CD4-positive, CD25-positive, alpha-beta regulatory T cell (primary cell): Measurements from ENCODE around the gene FAM111A. TPM values are rescaled to one million over a fixed set of nuclear protein-coding genes. Genes with fewer than 3 reads are reported as not detected.
A peak's percentile ranks its signal among the peaks of the same experiment; 100 is the strongest.

ENCODE experiments used
- ATAC-seq, 2 donors: fragments of 150-1000 bp; cut with Tn5 transposase; one replicate each; pipeline ENCODE4 v1.10.0; 2021; ENCODE audit warnings: low read depth in 2 of 2, moderate number of reproducible peaks in 2 of 2, moderate library complexity in 1 of 2
- DNase-seq, 3 donors: peaks; one replicate each; pipeline versions ENCODE4 v3.0.0 to v3.0.0-alpha.2; 2012 to 2022; ENCODE audit warnings: mixed read lengths in 1 of 3
- H3K27ac ChIP-seq: one replicate; pipeline ENCODE4 v1.7.0; 2013; ENCODE audit warnings: mild to moderate bottlenecking, low read length; ENCODE audit not compliant: insufficient read depth, poor library complexity, severe bottlenecking
- H3K27me3 ChIP-seq: one replicate; pipeline ENCODE4 v1.7.0; 2013; ENCODE audit warnings: low read length; ENCODE audit not compliant: control insufficient read depth, insufficient read depth
- H3K36me3 ChIP-seq: one replicate; pipeline ENCODE4 v1.7.0; 2013; ENCODE audit warnings: mild to moderate bottlenecking, low read length, moderate library complexity; ENCODE audit not compliant: control insufficient read depth, insufficient read depth
- H3K4me1 ChIP-seq: 2 replicates; pipeline ENCODE4 v1.7.0; 2013; ENCODE audit warnings: mild to moderate bottlenecking, low read length; ENCODE audit not compliant: insufficient read depth, control insufficient read depth, poor library complexity, severe bottlenecking
- H3K4me3 ChIP-seq: one replicate; pipeline ENCODE4 v1.7.0; 2013; ENCODE audit warnings: low read depth, mild to moderate bottlenecking, low read length, moderate library complexity
- H3K9me3 ChIP-seq, 2 experiments: 1 replicate in 1 of 2; 2 replicates in 1 of 2; pipeline ENCODE4 v1.7.0; 2013; ENCODE audit warnings: low read length in 2 of 2, mild to moderate bottlenecking in 1 of 2, moderate library complexity in 1 of 2; ENCODE audit not compliant: control insufficient read depth in 2 of 2
- H3K27ac Mint-ChIP-seq, 3 donors: one replicate each; pipeline ENCODE4 v1.8.0; 2020 to 2022; ENCODE audit warnings: mild to moderate bottlenecking in 3 of 3, mixed read lengths in 3 of 3, moderate library complexity in 2 of 3
- H3K27me3 Mint-ChIP-seq: one replicate; pipeline ENCODE4 v1.8.0; 2022; ENCODE audit warnings: mild to moderate bottlenecking, mixed read lengths
- H3K36me3 Mint-ChIP-seq: one replicate; pipeline ENCODE4 v1.8.0; 2020; ENCODE audit warnings: mixed read lengths
- H3K4me1 Mint-ChIP-seq, 4 donors: one replicate each; pipeline ENCODE4 v1.8.0; 2020 to 2022; ENCODE audit warnings: mixed read lengths in 4 of 4, mild to moderate bottlenecking in 1 of 4
- H3K4me3 Mint-ChIP-seq, 4 donors: one replicate each; pipeline ENCODE4 v1.8.0; 2020 to 2022; ENCODE audit warnings: mild to moderate bottlenecking in 4 of 4, mixed read lengths in 4 of 4, moderate library complexity in 3 of 4
- H3K9me3 Mint-ChIP-seq, 7 donors: one replicate each; pipeline ENCODE4 v1.8.0; 2020 to 2022; ENCODE audit warnings: mixed read lengths in 7 of 7, mild to moderate bottlenecking in 3 of 7, moderate library complexity in 2 of 7
- polyA plus RNA-seq, 4 donors: library from polyadenylated mRNA; unstranded; fragments of 300-500 nt; fragmentation: Illumina TruSeq; gene quantifications; one replicate each; pipeline ENCODE4 v1.2.3, GENCODE V29; 2021
- total RNA-seq: library from RNA; stranded (reverse); gene quantifications from one replicate; pipeline ENCODE4 v1.2.3, GENCODE V29; 2022

FAM111A gene
- total and polyA plus RNA-seq, 5 donors from 2014 or later: 28.6 to 73.4 (median 33.4) TPM

GRCh38 chr11:59164028-59164427 is 21.4 kb downstream of the FAM111A start:
- H3K4me3 ChIP-seq: no peak overlapping the region
- H3K27ac Mint-ChIP-seq: no peak overlapping the region
- no peak for DNase-seq
- ATAC-seq: no peak
- no peaks in the 10 kb centered on the region for H3K9me3 ChIP-seq
- H3K4me3 Mint-ChIP-seq: no peak overlapping the region
- H3K4me1 ChIP-seq: no peaks in the 10 kb centered on the region
- H3K4me1 Mint-ChIP-seq: no peaks in the 10 kb centered on the region
- H3K27ac ChIP-seq: no peak overlapping the region
- H3K27me3 ChIP-seq: peaks cover 24% of the 10 kb centered on the region
- H3K27me3 Mint-ChIP-seq: peaks cover 25% of the 10 kb centered on the region
- no peaks in the 10 kb centered on the region for H3K36me3 ChIP-seq
- H3K36me3 Mint-ChIP-seq: no peaks in the 10 kb centered on the region
- no peaks in the 10 kb centered on the region for H3K9me3 Mint-ChIP-seq

DNA sequence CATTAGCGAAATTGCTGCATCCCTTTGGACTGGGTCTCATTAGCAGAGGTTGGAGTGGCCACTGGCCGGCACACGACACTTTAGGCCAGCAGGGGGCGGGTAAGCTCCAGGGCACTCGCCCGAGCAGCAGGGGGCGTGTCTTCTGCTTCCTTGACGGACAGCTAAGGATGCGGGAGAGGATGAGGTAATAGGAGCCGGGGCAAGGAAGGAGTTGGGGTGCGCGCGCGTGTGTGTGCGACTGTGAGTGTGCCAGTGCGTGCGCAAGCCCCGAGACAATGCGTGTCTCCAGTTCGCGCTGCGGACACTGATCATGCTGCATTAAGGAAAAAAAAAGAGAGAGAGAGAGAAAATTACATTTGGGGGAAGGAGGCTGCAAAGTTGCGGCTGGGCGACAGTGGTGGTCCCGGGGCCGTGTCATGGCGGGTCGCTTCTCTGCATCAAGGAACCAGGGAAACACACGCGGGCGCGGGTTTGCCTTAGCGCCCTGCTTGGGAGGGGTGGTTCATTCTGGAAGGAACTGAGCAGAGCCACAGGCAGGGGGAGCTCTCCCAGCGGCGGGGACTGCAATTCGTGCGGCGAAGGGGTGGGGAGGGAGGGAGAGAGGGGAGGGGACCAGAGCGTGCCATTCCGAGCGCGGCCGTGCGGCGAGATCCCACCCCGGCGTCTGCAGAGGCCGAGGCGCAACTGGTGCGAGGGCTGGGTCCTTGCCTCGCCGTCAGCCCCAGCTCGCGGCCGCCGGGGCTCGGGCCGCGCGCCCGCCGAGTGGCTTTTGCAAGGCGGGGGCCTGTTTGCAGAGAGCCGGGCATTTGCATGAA is 29.1 kb downstream of the FAM111A start, which contains the start of gene DTX4:
Gene DTX4, plus strand, starts transcription at position 625 of the 815 bp plus-strand sequence. CDS start 464 bp downstream, outside the sequence.
- Mint-ChIP-seq H3K27me3 (peaks cover 38% of the 10 kb centered on the region), H3K36me3 (no peaks in the 10 kb centered on the region), H3K27ac (peak within 1 kb of the TSS in 1 of 3 donors; percentile 66), H3K9me3 (no peaks in the 10 kb centered on the region), H3K4me3 (peak within 1 kb of the TSS; percentile 73 to 91 (median 90)), H3K4me1 (peaks cover 0 to 8% (median 1%) of the 10 kb centered on the region in 4 donors)
- DNase-seq (peak; percentile 80 to 88 (median 81)), ATAC-seq (peak; percentile 83 to 88)
- H3K9me3 ChIP-seq: no peaks in the 10 kb centered on the region
- H3K27me3 ChIP-seq: peaks cover 14% of the 10 kb centered on the region
- peak within 1 kb of the TSS; percentile 64 for H3K4me3 ChIP-seq
- peaks cover 20% of the 10 kb centered on the region for H3K4me1 ChIP-seq
- no peak within 1 kb of the TSS for H3K27ac ChIP-seq
- no peaks in the 10 kb centered on the region for H3K36me3 ChIP-seq

GRCh38 chr11:59172345-59173079 is 29.9 kb downstream of the FAM111A start:
- Mint-ChIP-seq H3K4me1 (peaks cover 0 to 8% (median 1%) of the 10 kb centered on the region in 4 donors), H3K9me3 (no peaks in the 10 kb centered on the region), H3K4me3 (peak overlapping the region; percentile 73 to 91 (median 90)), H3K27ac (peak overlapping the region in 1 of 3 donors; percentile 66), H3K36me3 (no peaks in the 10 kb centered on the region), H3K27me3 (peaks cover 34% of the 10 kb centered on the region)
- H3K9me3 ChIP-seq: no peaks in the 10 kb centered on the region
- H3K27ac ChIP-seq: no peak overlapping the region
- H3K36me3 ChIP-seq: no peaks in the 10 kb centered on the region
- H3K4me3 ChIP-seq: no peak overlapping the region
- ATAC-seq (peak; percentile 5 to 15), DNase-seq (peak in 2 of 3 donors; percentile 14 to 16)
- H3K27me3 ChIP-seq: peaks cover 9% of the 10 kb centered on the region
- H3K4me1 ChIP-seq: peaks cover 20% of the 10 kb centered on the region

DNA sequence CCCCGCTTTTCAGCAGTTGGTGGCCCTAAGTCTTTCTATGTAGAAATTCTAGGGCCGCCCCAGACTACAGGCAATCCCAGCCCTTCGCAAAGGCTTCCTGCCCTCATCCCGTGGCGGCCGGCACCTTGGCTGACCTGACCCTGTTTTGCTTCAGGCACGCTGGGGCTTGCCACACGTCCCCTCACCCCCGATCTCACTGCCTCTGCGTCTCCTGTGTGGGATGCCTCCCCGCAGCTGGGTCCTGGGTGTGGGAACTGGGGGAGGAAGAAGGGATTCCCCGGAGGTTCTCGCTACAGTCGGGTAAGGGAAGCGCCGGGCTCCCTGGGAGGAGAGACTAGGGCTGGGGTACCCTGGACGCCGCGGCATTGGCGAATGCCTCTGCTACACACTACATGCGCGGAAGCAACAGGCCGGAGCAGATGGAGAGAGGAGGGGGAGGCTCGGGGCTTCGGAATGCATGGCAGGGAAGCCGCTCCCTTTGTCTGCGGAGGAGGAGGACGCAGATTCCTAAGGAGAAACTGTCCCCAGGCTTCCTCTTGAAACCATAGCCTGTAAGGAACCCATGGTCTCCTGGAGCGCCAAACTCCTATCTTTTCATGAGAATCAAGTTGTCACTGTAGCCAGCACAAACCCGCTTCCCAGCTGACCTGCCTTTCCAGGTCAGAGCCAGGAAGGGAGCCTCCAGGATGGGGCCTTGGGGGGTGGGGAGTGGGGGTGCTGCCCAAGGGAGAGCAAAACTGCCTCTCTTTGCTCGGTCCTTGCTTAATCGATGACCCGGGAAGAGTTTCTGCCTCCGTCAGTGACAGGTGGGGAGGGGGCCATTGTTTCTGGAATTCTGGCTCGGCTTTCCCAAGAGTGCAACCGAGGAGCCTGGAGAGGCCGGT is 30.7 kb downstream of the FAM111A start:
- no peaks in the 10 kb centered on the region for H3K36me3 ChIP-seq
- H3K4me1 Mint-ChIP-seq: peaks cover 0 to 8% (median 1%) of the 10 kb centered on the region in 4 donors
- H3K27me3 ChIP-seq: peaks cover 5% of the 10 kb centered on the region
- H3K4me3 Mint-ChIP-seq: peak overlapping the region; percentile 73 to 91 (median 90)
- H3K9me3 Mint-ChIP-seq: no peaks in the 10 kb centered on the region
- peaks cover 20% of the 10 kb centered on the region for H3K4me1 ChIP-seq
- H3K36me3 Mint-ChIP-seq: no peaks in the 10 kb centered on the region
- H3K4me3 ChIP-seq: no peak overlapping the region
- H3K9me3 ChIP-seq: no peaks in the 10 kb centered on the region
- H3K27ac Mint-ChIP-seq: peak overlapping the region in 1 of 3 donors; percentile 66
- peak in 1 of 3 donors; percentile 15 for DNase-seq
- H3K27ac ChIP-seq: no peak overlapping the region
- no peak for ATAC-seq
- peaks cover 37% of the 10 kb centered on the region for H3K27me3 Mint-ChIP-seq

DNA sequence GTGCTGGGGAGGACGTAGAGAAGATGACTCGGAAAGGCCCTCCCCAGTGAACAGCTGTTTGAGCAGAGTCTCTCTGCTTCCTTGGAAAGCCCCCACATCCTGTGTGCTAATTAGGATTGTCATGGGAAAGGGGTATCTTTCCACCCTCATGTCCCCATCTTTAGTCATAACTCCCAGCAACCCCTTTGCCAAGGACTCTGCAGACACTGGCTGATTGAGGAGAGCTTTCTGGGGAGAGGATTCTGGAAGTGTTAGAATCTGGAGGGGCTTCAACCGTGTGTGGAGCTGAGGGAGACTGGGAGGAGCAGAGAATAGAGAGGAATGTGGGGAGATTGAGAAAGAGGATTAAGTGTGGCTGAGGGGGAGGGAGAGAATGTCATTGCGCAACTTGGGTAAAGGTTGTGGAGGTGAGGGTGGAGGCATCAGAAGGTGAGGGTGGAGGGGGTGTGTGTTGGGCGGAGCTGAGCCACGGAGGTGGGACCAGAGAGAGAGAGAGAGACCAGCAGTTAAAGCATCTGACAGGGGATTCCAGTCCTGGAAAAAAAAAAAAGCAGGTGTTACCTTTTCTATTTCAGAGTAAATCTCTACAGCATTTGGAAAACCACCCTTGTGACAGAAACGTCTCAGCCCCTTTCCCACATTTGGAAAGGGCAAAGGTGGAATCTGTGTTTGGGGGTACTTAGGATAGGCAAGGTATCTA is 31.5 kb downstream of the FAM111A start:
- Histone ChIP-seq H3K4me1 (peaks cover 20% of the 10 kb centered on the region), H3K36me3 (no peaks in the 10 kb centered on the region), H3K9me3 (peaks cover 0 to 2% of the 10 kb centered on the region in 2 experiments), H3K4me3 (no peak overlapping the region), H3K27ac (no peak overlapping the region), H3K27me3 (peaks cover 5% of the 10 kb centered on the region)
- peaks cover 37% of the 10 kb centered on the region for H3K27me3 Mint-ChIP-seq
- H3K9me3 Mint-ChIP-seq: no peaks in the 10 kb centered on the region
- ATAC-seq (no peak), DNase-seq (no peak)
- no peaks in the 10 kb centered on the region for H3K36me3 Mint-ChIP-seq
- peak overlapping the region in 3 of 4 donors; percentile 29 to 83 (median 71) for H3K4me3 Mint-ChIP-seq
- peaks cover 0 to 8% (median 1%) of the 10 kb centered on the region in 4 donors for H3K4me1 Mint-ChIP-seq
- H3K27ac Mint-ChIP-seq: no peak overlapping the region

GRCh38 chr11:59174664-59175033 is 32.0 kb downstream of the FAM111A start:
- Histone ChIP-seq H3K27ac (no peak overlapping the region), H3K4me3 (no peak overlapping the region), H3K9me3 (peaks cover 0 to 2% of the 10 kb centered on the region in 2 experiments), H3K27me3 (peaks cover 5% of the 10 kb centered on the region), H3K4me1 (peaks cover 20% of the 10 kb centered on the region), H3K36me3 (no peaks in the 10 kb centered on the region)
- DNase-seq: no peak
- Mint-ChIP-seq H3K9me3 (peaks cover 0 to 4% (median 0%) of the 10 kb centered on the region in 7 donors), H3K27me3 (peaks cover 37% of the 10 kb centered on the region), H3K36me3 (no peaks in the 10 kb centered on the region), H3K27ac (no peak overlapping the region), H3K4me3 (peak overlapping the region in 3 of 4 donors; percentile 27 to 83 (median 71)), H3K4me1 (peaks cover 0 to 8% (median 1%) of the 10 kb centered on the region in 4 donors)
- ATAC-seq: no peak
